Measurements from ENCODE around the gene KRTAP9-2. TPM values are rescaled to one million over a fixed set of nuclear protein-coding genes. Genes with fewer than 3 reads are reported as not detected.
"Not testable (repeated sequence)": the region's sequence is repeated elsewhere in the genome, so short reads cannot be mapped to it uniquely, and the experiment has no call there.

Gene KRTAP9-2
- total RNA-seq, 1 donor from 2014 or later = not detected

- Mint-ChIP-seq H3K27ac (ENCODE audit: unreplicated experiment) (no peak overlapping the region), H3K36me3 (ENCODE audit: unreplicated experiment) (no peaks in the 10 kb centered on the region)
Measured at GRCh38 chr17:41263212-41263611, 36.8 kb downstream of the KRTAP9-2 start.

GRCh38 chr17:41264599-41264998 is 38.2 kb downstream of the KRTAP9-2 start:
- Mint-ChIP-seq H3K9me3 (ENCODE audit: unreplicated experiment) (peaks cover 1% of the 10 kb centered on the region), H3K27me3 (ENCODE audit: unreplicated experiment) (no peaks in the 10 kb centered on the region), H3K4me3 (ENCODE audit: unreplicated experiment) (no peak overlapping the region), H3K36me3 (ENCODE audit: unreplicated experiment) (no peaks in the 10 kb centered on the region), H3K4me1 (ENCODE audit: low read depth, unreplicated experiment) (no peaks in the 10 kb centered on the region), H3K27ac (ENCODE audit: unreplicated experiment) (no peak overlapping the region)
- no peak for TF ChIP-seq CTCF (IDR thresholded peaks at IDR 0.05; ENCODE audit: partially characterized antibody, unreplicated experiment)
- no peak for DNase-seq

More at GRCh38 chr17:41263212-41263611, 36.8 kb downstream of the KRTAP9-2 start:
- Mint-ChIP-seq H3K4me3 (ENCODE audit: unreplicated experiment) (no peak overlapping the region), H3K9me3 (ENCODE audit: unreplicated experiment) (peaks cover 1% of the 10 kb centered on the region), H3K4me1 (ENCODE audit: low read depth, unreplicated experiment) (no peaks in the 10 kb centered on the region), H3K27me3 (ENCODE audit: unreplicated experiment) (no peaks in the 10 kb centered on the region)
- TF ChIP-seq CTCF (IDR thresholded peaks at IDR 0.05; ENCODE audit: partially characterized antibody, unreplicated experiment) = no peak
- DNase-seq = no peak

- Mint-ChIP-seq H3K27ac (ENCODE audit: unreplicated experiment) (no peak within 1 kb of the TSS), H3K9me3 (ENCODE audit: unreplicated experiment) (peaks cover 1% of the 10 kb centered on the region), H3K27me3 (ENCODE audit: unreplicated experiment) (no peaks in the 10 kb centered on the region), H3K4me1 (ENCODE audit: low read depth, unreplicated experiment) (no peaks in the 10 kb centered on the region), H3K4me3 (ENCODE audit: unreplicated experiment) (no peak within 1 kb of the TSS), H3K36me3 (ENCODE audit: unreplicated experiment) (no peaks in the 10 kb centered on the region)
- DNase-seq = no peak
- no peak for TF ChIP-seq CTCF (IDR thresholded peaks at IDR 0.05; ENCODE audit: partially characterized antibody, unreplicated experiment)
Measured at GRCh38 chr17:41265078-41265477, 38.6 kb downstream of the KRTAP9-2 start, which contains the start of gene KRTAP9-6. TSS of gene KRTAP9-6 (plus strand) at chr17:41265378. CDS start at chr17:41265378, 0 bp downstream.

- H3K9me3 Mint-ChIP-seq (ENCODE audit: unreplicated experiment) = peaks cover 1% of the 10 kb centered on the region
- no peak overlapping the region for H3K27ac Mint-ChIP-seq (ENCODE audit: unreplicated experiment)
- no peaks in the 10 kb centered on the region for H3K4me1 Mint-ChIP-seq (ENCODE audit: low read depth, unreplicated experiment)
- H3K36me3 Mint-ChIP-seq (ENCODE audit: unreplicated experiment) = no peaks in the 10 kb centered on the region
- no peak overlapping the region for H3K4me3 Mint-ChIP-seq (ENCODE audit: unreplicated experiment)
- no peak for TF ChIP-seq CTCF (IDR thresholded peaks at IDR 0.05; ENCODE audit: partially characterized antibody, unreplicated experiment)
- no peaks in the 10 kb centered on the region for H3K27me3 Mint-ChIP-seq (ENCODE audit: unreplicated experiment)
- no peak for DNase-seq
Measured at GRCh38 chr17:41267711-41268110, 41.3 kb downstream of the KRTAP9-2 start.

GRCh38 chr17:41271323-41271722 is 44.9 kb downstream of the KRTAP9-2 start:
- H3K4me3 Mint-ChIP-seq (ENCODE audit: unreplicated experiment); DNase-seq; H3K27me3 Mint-ChIP-seq (ENCODE audit: unreplicated experiment); H3K4me1 Mint-ChIP-seq (ENCODE audit: low read depth, unreplicated experiment); H3K27ac Mint-ChIP-seq (ENCODE audit: unreplicated experiment); H3K9me3 Mint-ChIP-seq (ENCODE audit: unreplicated experiment); H3K36me3 Mint-ChIP-seq (ENCODE audit: unreplicated experiment): not testable (repeated sequence)

Data from glutamatergic neuron (in vitro differentiated cells).